Neural progenitor cell (in vitro differentiated cells): Measurements from ENCODE around the gene ADGRA3. TPM values are rescaled to one million over a fixed set of nuclear protein-coding genes. Genes with fewer than 3 reads are reported as not detected.

ENCODE experiments used
- DNase-seq: peaks from one replicate; pipeline ENCODE4 v3.0.0-alpha.2; 2016; ENCODE audit warnings: low spot score
- H2AFZ ChIP-seq: fragments of 200-600 bp; sonication (generic); replicated peaks from 2 replicates; pipeline ENCODE4 v1.6.1; 2016; ENCODE audit warnings: antibody characterized with exemption
- H3F3A ChIP-seq: fragments of 200-600 bp; sonication (generic); 2 replicates; pipeline ENCODE4 v1.6.1; 2016; ENCODE audit warnings: antibody characterized with exemption, low read depth
- H3K27ac ChIP-seq: fragments of 200-600 bp; sonication (generic); 2 replicates; pipeline ENCODE4 v1.5.1; 2016; ENCODE audit warnings: mild to moderate bottlenecking
- H3K27me3 ChIP-seq: fragments of 200-600 bp; sonication (generic); 2 replicates; pipeline ENCODE4 v1.6.1; 2016; ENCODE audit warnings: mild to moderate bottlenecking, moderate library complexity
- H3K36me3 ChIP-seq: fragments of 200-600 bp; sonication (generic); 2 replicates; pipeline ENCODE4 v1.5.1; 2016
- H3K4me1 ChIP-seq: fragments of 200-600 bp; sonication (generic); 2 replicates; pipeline ENCODE4 v1.6.1; 2016; ENCODE audit warnings: mixed run types
- H3K4me2 ChIP-seq: fragments of 200-600 bp; sonication (generic); 2 replicates; pipeline ENCODE4 v1.6.1; 2016
- H3K4me3 ChIP-seq: fragments of 200-600 bp; sonication (generic); 2 replicates; pipeline ENCODE4 v1.5.1; 2016
- H3K79me2 ChIP-seq: fragments of 200-600 bp; sonication (generic); 2 replicates; pipeline ENCODE4 v1.6.1; 2016; ENCODE audit warnings: low read depth
- H3K9ac ChIP-seq: fragments of 200-600 bp; sonication (generic); 2 replicates; pipeline ENCODE4 v1.6.1; 2016
- H3K9me3 ChIP-seq: fragments of 200-600 bp; sonication (generic); 2 replicates; pipeline ENCODE4 v1.5.1; 2016; ENCODE audit warnings: low read depth
- H4K20me1 ChIP-seq: fragments of 200-600 bp; sonication (generic); 2 replicates; pipeline ENCODE4 v1.6.1; 2016; ENCODE audit warnings: low read depth
- H3K27ac Mint-ChIP-seq: 3 replicates; pipeline ENCODE4 v1.8.0; 2021; ENCODE audit warnings: mixed read lengths
- H3K27me3 Mint-ChIP-seq: 2 replicates; pipeline ENCODE4 v1.8.0; 2022; ENCODE audit warnings: low read depth, mild to moderate bottlenecking, inconsistent platforms, moderate library complexity, mixed read lengths; ENCODE audit not compliant: insufficient read depth
- H3K36me3 Mint-ChIP-seq: 3 replicates; pipeline ENCODE4 v1.8.0; 2021; ENCODE audit warnings: mixed read lengths
- H3K4me1 Mint-ChIP-seq: 3 replicates; pipeline ENCODE4 v1.8.0; 2021; ENCODE audit warnings: mixed read lengths
- H3K4me3 Mint-ChIP-seq: 3 replicates; pipeline ENCODE4 v1.8.0; 2021; ENCODE audit warnings: mild to moderate bottlenecking, moderate library complexity, mixed read lengths
- H3K9me3 Mint-ChIP-seq: 3 replicates; pipeline ENCODE4 v1.8.0; 2020; ENCODE audit warnings: mixed read lengths
- CTCF ChIP-seq: fragments of 200-600 bp; sonication (generic); IDR thresholded peaks from 2 replicates; pipeline ENCODE4 v1.5.1; 2017; ENCODE audit warnings: antibody characterized with exemption, mild to moderate bottlenecking
- EZH2 ChIP-seq: fragments of 200-600 bp; sonication (generic); IDR thresholded peaks from 2 replicates; pipeline ENCODE4 v1.6.1; 2017; ENCODE audit warnings: antibody characterized with exemption, mild to moderate bottlenecking, moderate library complexity
- EZH2phosphoT487 ChIP-seq: fragments of 200-600 bp; sonication (generic); IDR thresholded peaks from 2 replicates; pipeline ENCODE4 v1.6.1; 2017; ENCODE audit warnings: antibody characterized with exemption
- total RNA-seq: library from RNA; depleted of rRNA; stranded (reverse); fragments of >200 nt; gene quantifications from 2 replicates; pipeline ENCODE4 v1.2.3, GENCODE V29; 2015; ENCODE audit warnings: low replicate concordance

The ADGRA3 gene
- total RNA-seq, 1 donor from 2014 or later = 87.9 TPM

GRCh38 chr4:22485737-22486136 lies 30.1 kb downstream of the ADGRA3 start:
- Mint-ChIP-seq H3K27ac (no peak overlapping the region), H3K36me3 (peaks cover 32% of the 10 kb centered on the region), H3K4me1 (no peaks in the 10 kb centered on the region), H3K9me3 (peaks cover 29% of the 10 kb centered on the region), H3K27me3 (no peaks in the 10 kb centered on the region), H3K4me3 (no peak overlapping the region)
- Histone ChIP-seq H3K27me3 (no peaks in the 10 kb centered on the region), H3F3A (no peaks in the 10 kb centered on the region), H2AFZ (no peak overlapping the region), H3K79me2 (peaks cover 100% of the 10 kb centered on the region), H3K9ac (no peak overlapping the region), H3K4me3 (no peak overlapping the region), H3K9me3 (no peaks in the 10 kb centered on the region), H4K20me1 (peaks cover 24% of the 10 kb centered on the region), H3K36me3 (no peaks in the 10 kb centered on the region), H3K4me1 (peaks cover 11% of the 10 kb centered on the region), H3K27ac (no peak overlapping the region), H3K4me2 (no peak overlapping the region)
- DNase-seq = no peak
- no peak for TF ChIP-seq CTCF
- no peak for TF ChIP-seq EZH2
- no peak for TF ChIP-seq EZH2phosphoT487

- Histone ChIP-seq H3K4me3 (no peak overlapping the region), H3K79me2 (peaks cover 100% of the 10 kb centered on the region), H2AFZ (no peak overlapping the region), H3K27me3 (no peaks in the 10 kb centered on the region), H3K4me2 (no peak overlapping the region), H4K20me1 (peaks cover 19% of the 10 kb centered on the region), H3K9ac (no peak overlapping the region), H3F3A (no peaks in the 10 kb centered on the region), H3K36me3 (no peaks in the 10 kb centered on the region), H3K4me1 (peaks cover 9% of the 10 kb centered on the region), H3K27ac (no peak overlapping the region), H3K9me3 (no peaks in the 10 kb centered on the region)
- no peak for DNase-seq
- Mint-ChIP-seq H3K27me3 (no peaks in the 10 kb centered on the region), H3K4me3 (no peak overlapping the region), H3K9me3 (peaks cover 29% of the 10 kb centered on the region), H3K36me3 (peaks cover 30% of the 10 kb centered on the region), H3K4me1 (no peaks in the 10 kb centered on the region), H3K27ac (no peak overlapping the region)
- no peak for TF ChIP-seq EZH2
- TF ChIP-seq CTCF = no peak
- no peak for TF ChIP-seq EZH2phosphoT487
These were observed 32.3 kb downstream of the ADGRA3 start for GRCh38 chr4:22483551-22483981.

GRCh38 chr4:22482250-22483127 lies 33.4 kb downstream of the ADGRA3 start:
- Mint-ChIP-seq H3K4me3 (no peak overlapping the region), H3K4me1 (no peaks in the 10 kb centered on the region), H3K27me3 (no peaks in the 10 kb centered on the region), H3K36me3 (peaks cover 34% of the 10 kb centered on the region), H3K27ac (no peak overlapping the region), H3K9me3 (peaks cover 32% of the 10 kb centered on the region)
- H3K36me3 ChIP-seq = no peaks in the 10 kb centered on the region
- DNase-seq = no peak
- no peak overlapping the region for H3K9ac ChIP-seq
- H3K27me3 ChIP-seq = no peaks in the 10 kb centered on the region
- TF ChIP-seq CTCF = no peak
- TF ChIP-seq EZH2 = no peak
- no peak for TF ChIP-seq EZH2phosphoT487
- H2AFZ ChIP-seq = no peak overlapping the region
- no peaks in the 10 kb centered on the region for H3F3A ChIP-seq
- no peaks in the 10 kb centered on the region for H3K9me3 ChIP-seq
- H3K4me3 ChIP-seq = no peak overlapping the region
- H4K20me1 ChIP-seq = peaks cover 13% of the 10 kb centered on the region
- peaks cover 100% of the 10 kb centered on the region for H3K79me2 ChIP-seq
- H3K4me2 ChIP-seq = no peak overlapping the region
- no peak overlapping the region for H3K27ac ChIP-seq
- peaks cover 6% of the 10 kb centered on the region for H3K4me1 ChIP-seq
